Mesothelial cell of epicardium (in vitro differentiated cells): ENCODE results near the gene SEPTIN8. TPM values are rescaled to one million over a fixed set of nuclear protein-coding genes. Genes with fewer than 3 reads are reported as not detected.
A peak's percentile ranks its signal among the peaks of the same experiment; 100 is the strongest.

Experiments
- DNase-seq, 2 experiments: peaks; one replicate each; pipeline ENCODE4 v3.0.0; 2021; ENCODE audit warnings: low spot score in 2 of 2; ENCODE audit not compliant: unreplicated experiment in 2 of 2
- H3K27ac Mint-ChIP-seq: 2 replicates; pipeline ENCODE4 v1.8.0; 2021; ENCODE audit warnings: mixed read lengths
- H3K27me3 Mint-ChIP-seq: 2 replicates; pipeline ENCODE4 v1.8.0; 2021; ENCODE audit warnings: low read depth, mixed read lengths
- H3K36me3 Mint-ChIP-seq: 2 replicates; pipeline ENCODE4 v1.8.0; 2021; ENCODE audit warnings: mixed read lengths
- H3K4me1 Mint-ChIP-seq: 2 replicates; pipeline ENCODE4 v1.8.0; 2021; ENCODE audit warnings: mixed read lengths
- H3K4me3 Mint-ChIP-seq: 2 replicates; pipeline ENCODE4 v1.8.0; 2021; ENCODE audit warnings: mild to moderate bottlenecking, moderate library complexity, mixed read lengths
- H3K9me3 Mint-ChIP-seq: 2 replicates; pipeline ENCODE4 v1.8.0; 2021; ENCODE audit warnings: mixed read lengths
- total RNA-seq: library from RNA; stranded (reverse); gene quantifications from 3 replicates; pipeline ENCODE4 v1.2.1, GENCODE V29; 2021
- TF ChIP-seq, protein P1 (sequence below): fragments of 200-600 bp; sonication (generic); IDR thresholded peaks from one replicate; pipeline ENCODE4 v1.5.0; 2021; ENCODE audit warnings: antibody characterized with exemption; ENCODE audit not compliant: unreplicated experiment

SEPTIN8 gene, protein sequence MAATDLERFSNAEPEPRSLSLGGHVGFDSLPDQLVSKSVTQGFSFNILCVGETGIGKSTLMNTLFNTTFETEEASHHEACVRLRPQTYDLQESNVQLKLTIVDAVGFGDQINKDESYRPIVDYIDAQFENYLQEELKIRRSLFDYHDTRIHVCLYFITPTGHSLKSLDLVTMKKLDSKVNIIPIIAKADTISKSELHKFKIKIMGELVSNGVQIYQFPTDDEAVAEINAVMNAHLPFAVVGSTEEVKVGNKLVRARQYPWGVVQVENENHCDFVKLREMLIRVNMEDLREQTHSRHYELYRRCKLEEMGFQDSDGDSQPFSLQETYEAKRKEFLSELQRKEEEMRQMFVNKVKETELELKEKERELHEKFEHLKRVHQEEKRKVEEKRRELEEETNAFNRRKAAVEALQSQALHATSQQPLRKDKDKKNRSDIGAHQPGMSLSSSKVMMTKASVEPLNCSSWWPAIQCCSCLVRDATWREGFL
- total RNA-seq, result 54.9 to 58.9 TPM (median 58.6 TPM) in 3 replicates

DNA sequence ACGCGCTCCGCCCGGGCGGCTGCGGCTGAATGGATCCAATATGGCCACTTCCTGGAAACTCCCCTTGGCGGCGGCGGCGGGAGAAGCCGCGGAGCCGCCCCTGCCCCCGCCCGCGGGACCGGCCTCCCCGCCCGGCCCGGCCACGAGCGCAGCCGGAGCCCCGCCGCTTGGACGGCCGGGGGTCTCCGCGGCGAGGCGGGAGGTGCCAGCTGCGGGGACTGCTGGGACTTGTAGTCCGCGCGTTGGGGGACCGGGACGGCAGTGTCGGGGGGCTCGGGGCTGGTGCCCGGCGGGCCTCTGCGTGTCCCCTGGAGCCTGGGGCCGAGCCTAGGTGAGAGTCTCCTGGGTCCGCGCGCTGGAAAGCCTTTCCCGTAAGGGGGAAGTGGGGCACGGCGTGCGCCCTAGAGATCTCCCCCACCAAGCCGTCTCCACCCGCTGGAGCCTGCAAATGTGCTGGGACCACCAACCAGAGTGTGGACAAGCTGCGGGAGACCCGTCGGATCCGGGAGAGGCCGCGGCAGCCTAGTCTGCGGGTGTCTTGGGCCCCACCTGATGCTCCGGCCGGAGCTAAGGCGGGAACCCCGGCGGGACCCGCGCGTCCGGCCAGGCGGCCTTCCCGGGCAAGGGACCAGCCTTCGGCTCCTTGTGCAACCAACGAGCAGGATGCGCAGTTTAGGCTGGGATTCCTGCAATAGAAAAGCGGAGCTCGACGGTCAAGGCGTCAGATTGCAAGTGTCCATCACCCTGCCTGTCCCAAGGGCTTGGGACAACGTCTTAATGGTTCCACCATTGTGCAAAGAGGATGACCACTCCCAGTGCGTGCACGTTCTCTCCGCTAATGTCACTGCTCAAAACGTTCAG lies at the start of gene SEPTIN8:
Gene SEPTIN8 (minus strand): TSS at position 31 of the 861 bp plus-strand sequence. CDS start 102 bp downstream, outside the sequence.
- Mint-ChIP-seq H3K4me3 (peak within 1 kb of the TSS; percentile 76), H3K9me3 (no peaks in the 10 kb centered on the region), H3K4me1 (peaks cover 29% of the 10 kb centered on the region), H3K27me3 (peaks cover 8% of the 10 kb centered on the region), H3K36me3 (no peaks in the 10 kb centered on the region), H3K27ac (peak within 1 kb of the TSS; percentile 84)
- TF ChIP-seq, protein P1, sequence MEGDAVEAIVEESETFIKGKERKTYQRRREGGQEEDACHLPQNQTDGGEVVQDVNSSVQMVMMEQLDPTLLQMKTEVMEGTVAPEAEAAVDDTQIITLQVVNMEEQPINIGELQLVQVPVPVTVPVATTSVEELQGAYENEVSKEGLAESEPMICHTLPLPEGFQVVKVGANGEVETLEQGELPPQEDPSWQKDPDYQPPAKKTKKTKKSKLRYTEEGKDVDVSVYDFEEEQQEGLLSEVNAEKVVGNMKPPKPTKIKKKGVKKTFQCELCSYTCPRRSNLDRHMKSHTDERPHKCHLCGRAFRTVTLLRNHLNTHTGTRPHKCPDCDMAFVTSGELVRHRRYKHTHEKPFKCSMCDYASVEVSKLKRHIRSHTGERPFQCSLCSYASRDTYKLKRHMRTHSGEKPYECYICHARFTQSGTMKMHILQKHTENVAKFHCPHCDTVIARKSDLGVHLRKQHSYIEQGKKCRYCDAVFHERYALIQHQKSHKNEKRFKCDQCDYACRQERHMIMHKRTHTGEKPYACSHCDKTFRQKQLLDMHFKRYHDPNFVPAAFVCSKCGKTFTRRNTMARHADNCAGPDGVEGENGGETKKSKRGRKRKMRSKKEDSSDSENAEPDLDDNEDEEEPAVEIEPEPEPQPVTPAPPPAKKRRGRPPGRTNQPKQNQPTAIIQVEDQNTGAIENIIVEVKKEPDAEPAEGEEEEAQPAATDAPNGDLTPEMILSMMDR, result no peak
- DNase-seq, result peak; percentile 37 to 65

DNA sequence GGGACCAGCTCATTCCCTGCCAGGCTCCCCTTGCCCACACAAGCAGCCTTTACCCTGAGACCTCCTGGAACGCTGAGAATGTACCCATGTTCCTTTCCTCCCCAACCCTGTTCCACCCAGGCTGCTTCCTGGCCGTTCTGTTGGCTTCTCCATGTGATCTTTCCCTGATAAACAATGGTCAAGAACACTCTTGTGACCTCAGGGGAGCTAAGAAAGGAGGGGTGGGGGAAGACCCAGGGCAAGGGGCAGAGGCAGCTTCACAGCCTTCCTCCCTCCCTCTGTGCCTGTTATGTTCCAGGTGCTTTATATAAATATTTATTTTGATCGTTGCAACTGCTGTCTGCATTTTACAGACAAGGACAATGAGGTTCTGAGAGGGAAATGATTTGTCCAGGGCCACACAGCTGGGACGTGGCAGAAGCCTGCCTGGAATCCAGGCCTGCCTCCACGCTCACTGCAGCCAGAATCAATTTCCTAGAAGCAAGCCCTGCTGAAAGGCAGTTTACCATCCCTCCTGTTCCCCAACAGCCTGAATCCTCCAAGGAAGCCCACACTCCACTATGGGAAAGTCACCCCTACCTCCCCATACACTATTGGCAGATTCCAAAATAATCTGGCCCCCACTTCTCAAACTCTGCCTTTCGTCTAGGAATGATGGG lies 49.5 kb upstream of the SEPTIN8 start:
- TF ChIP-seq, protein P1, result no peak
- H3K9me3 Mint-ChIP-seq, result no peaks in the 10 kb centered on the region
- peak overlapping the region; percentile 40 for H3K4me3 Mint-ChIP-seq
- peak in 1 of 2 experiments; percentile 34 for DNase-seq
- no peak overlapping the region for H3K27ac Mint-ChIP-seq
- peaks cover 19% of the 10 kb centered on the region for H3K4me1 Mint-ChIP-seq
- peaks cover 42% of the 10 kb centered on the region for H3K27me3 Mint-ChIP-seq
- H3K36me3 Mint-ChIP-seq, result no peaks in the 10 kb centered on the region

DNA sequence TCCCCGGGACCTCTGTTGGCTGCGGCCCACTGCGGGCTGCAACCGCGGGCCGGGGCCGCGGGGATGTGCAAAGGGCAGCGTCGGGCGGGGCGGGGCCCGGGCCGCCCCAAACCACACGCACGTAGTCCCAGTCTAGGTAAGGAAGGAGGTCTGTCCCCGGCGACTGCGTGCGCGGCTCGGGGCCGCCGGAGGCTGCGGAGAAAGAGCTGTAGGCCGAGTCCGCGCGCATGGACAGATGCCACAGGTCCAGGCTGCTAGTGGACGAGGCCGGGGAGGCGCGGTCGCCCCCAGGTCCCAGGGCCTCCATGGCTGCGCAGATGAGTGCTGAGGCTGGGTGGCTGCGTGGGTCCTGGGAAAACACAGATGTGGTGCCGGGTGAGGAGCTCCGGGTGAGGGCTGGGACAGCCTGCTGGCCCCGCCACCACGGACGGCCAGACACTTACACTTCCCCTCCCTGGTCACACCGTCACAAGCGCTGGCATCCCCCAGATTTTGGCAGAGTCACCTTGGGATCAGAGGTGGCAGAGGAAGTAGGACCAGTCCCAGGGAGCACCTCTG lies 48.9 kb upstream of the SEPTIN8 start:
- Mint-ChIP-seq H3K4me3 (peak overlapping the region; percentile 40), H3K9me3 (no peaks in the 10 kb centered on the region), H3K4me1 (peaks cover 18% of the 10 kb centered on the region), H3K27me3 (peaks cover 36% of the 10 kb centered on the region), H3K27ac (no peak overlapping the region), H3K36me3 (no peaks in the 10 kb centered on the region)
- TF ChIP-seq, protein P1, result no peak
- DNase-seq, result peak in 1 of 2 experiments; percentile 38

DNA sequence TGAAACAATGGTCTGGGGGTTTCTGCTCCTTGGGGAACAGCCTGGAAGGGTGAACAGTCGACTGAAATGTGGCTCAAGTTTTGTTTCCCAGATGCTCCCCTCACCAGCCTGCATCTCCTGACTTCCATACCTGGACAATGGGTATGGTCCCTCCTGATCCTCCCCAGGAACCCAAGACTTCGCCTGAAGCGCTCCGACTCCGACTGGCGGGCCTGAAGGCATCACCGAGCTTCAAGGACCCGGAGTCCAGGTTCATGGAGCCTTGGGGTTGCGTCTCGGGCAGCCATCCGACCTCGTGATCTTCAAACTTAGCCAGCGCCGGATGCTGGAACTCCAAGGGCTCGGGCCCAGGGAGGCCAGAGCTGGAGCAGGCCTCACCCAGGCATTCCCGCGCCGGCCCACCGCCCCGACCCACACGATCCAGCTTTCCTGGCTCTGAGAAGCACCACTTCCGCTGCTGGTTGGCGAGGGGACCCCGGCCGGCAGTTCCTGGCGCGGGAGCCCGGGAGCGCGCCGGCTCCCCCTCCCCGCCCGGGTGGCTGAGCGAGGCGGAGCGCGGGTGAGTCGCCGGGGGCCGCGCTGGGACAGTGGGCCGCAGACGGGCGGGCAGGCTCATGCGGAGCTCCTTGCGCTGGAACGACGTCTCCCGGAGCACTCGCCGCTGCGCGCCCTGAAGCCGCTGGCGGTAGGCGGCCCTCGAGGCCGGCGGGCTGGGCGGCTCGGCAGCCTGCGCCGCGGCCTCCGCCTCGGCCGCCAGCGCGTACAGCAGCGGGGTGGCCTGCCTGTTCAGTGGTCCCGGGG lies 48.2 kb upstream of the SEPTIN8 start:
- H3K9me3 Mint-ChIP-seq, result no peaks in the 10 kb centered on the region
- peaks cover 18% of the 10 kb centered on the region for H3K4me1 Mint-ChIP-seq
- peak; percentile 37 to 53 for DNase-seq
- TF ChIP-seq, protein P1, result no peak
- H3K27ac Mint-ChIP-seq, result no peak overlapping the region
- H3K4me3 Mint-ChIP-seq, result peak overlapping the region; percentile 36
- no peaks in the 10 kb centered on the region for H3K36me3 Mint-ChIP-seq
- H3K27me3 Mint-ChIP-seq, result peaks cover 36% of the 10 kb centered on the region
